Activated naive CD8-positive, alpha-beta T cell treated with anti-CD3 and anti-CD28 coated beads, Interleukin-2, amount 10 ng/mL, durations not matched to agents 7 days and 5 days (primary cell): ENCODE results near the gene MRPL20. TPM values are rescaled to one million over a fixed set of nuclear protein-coding genes. Genes with fewer than 3 reads are reported as not detected.

Experiments
- ATAC-seq: fragments of 150-1000 bp; cut with Tn5 transposase; one replicate; pipeline ENCODE4 v1.10.0; 2021; ENCODE audit warnings: low read depth, moderate library complexity
- POLR2A ChIA-PET: fragments of 350-600 bp; sonication (Branson Sonifier 250); formaldehyde crosslinking; loops from one replicate; lab custom pipeline; 2021; ENCODE audit warnings: antibody characterized with exemption; lab: Charles Lee
- DNase-seq: peaks from one replicate; pipeline ENCODE4 v3.0.0; 2021
- H3K27ac Mint-ChIP-seq: one replicate; pipeline ENCODE4 v1.8.0; 2022; ENCODE audit warnings: mild to moderate bottlenecking, mixed read lengths
- H3K27me3 Mint-ChIP-seq: one replicate; pipeline ENCODE4 v1.8.0; 2022; ENCODE audit warnings: mild to moderate bottlenecking, moderate library complexity, mixed read lengths
- H3K36me3 Mint-ChIP-seq: one replicate; pipeline ENCODE4 v1.8.0; 2021; ENCODE audit warnings: mild to moderate bottlenecking, mixed read lengths
- H3K4me1 Mint-ChIP-seq: one replicate; pipeline ENCODE4 v1.8.0; 2021; ENCODE audit warnings: mixed read lengths
- H3K4me3 Mint-ChIP-seq: one replicate; pipeline ENCODE4 v1.8.0; 2022; ENCODE audit warnings: mild to moderate bottlenecking, moderate library complexity, mixed read lengths
- H3K9me3 Mint-ChIP-seq: one replicate; pipeline ENCODE4 v1.8.0; 2021; ENCODE audit warnings: mixed read lengths
- total RNA-seq, 2 experiments: library from RNA; stranded (reverse); gene quantifications; one replicate each; pipeline ENCODE4 v1.2.3, GENCODE V29; 2021

Gene MRPL20
- total RNA-seq, 2 experiments from 2014 or later, result 98.6 to 101 TPM

DNA sequence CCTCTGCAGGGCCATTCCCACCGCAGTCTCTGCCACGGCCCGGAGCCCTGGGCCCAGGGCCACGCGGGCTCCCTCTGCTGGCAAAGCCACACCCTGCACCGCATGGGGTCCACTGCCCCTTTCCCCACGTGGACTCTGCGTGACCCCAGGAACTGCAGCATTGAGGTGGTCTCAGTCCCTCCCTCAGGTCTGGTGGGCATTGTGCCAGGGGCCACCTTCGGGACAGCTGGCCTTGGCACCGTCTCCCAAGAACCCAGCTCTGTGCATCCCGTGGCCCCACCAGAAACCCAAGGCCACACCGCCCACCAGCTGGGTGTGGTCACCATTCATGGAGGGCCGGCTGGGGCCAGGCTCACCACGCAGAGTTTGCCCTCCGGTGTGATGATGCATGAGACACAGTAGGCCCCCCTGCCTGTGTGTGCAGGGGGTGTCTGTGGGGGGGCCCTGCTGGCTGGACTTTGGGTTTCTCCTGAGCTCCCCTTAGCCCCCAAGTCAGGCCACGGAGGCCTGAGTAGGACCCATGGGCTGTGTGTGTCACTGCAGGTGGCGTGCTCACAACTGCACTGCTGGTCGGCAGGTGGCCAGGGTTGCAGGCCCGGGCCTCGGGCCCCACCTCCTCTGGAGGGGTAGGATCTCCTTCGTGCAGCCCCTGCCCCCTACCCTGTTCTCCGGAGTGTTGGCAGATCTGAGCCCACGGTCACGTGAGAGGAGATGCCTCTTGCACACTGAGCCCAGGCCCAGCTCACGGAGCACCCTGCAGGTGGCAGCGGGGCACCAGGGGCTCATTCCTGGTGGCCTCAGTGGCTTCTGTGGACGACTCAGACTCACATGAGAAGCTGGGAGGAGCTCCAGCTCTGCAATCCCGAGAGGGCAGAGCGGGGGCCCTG lies 34.2 kb upstream of the MRPL20 start:
- peaks cover 8% of the 10 kb centered on the region for H3K27me3 Mint-ChIP-seq
- no peak overlapping the region for H3K4me3 Mint-ChIP-seq
- POLR2A ChIA-PET, result interaction anchor here (0.5 kb wide), 1 partner anchor 644 kb away, joined by 4 read pairs; no protein-coding TSS in a partner anchor
- H3K27ac Mint-ChIP-seq, result no peak overlapping the region
- H3K4me1 Mint-ChIP-seq, result peaks cover 1% of the 10 kb centered on the region
- H3K9me3 Mint-ChIP-seq, result no peaks in the 10 kb centered on the region
- ATAC-seq (peak; percentile 76), DNase-seq (peak; percentile 78)
- no peaks in the 10 kb centered on the region for H3K36me3 Mint-ChIP-seq

DNA sequence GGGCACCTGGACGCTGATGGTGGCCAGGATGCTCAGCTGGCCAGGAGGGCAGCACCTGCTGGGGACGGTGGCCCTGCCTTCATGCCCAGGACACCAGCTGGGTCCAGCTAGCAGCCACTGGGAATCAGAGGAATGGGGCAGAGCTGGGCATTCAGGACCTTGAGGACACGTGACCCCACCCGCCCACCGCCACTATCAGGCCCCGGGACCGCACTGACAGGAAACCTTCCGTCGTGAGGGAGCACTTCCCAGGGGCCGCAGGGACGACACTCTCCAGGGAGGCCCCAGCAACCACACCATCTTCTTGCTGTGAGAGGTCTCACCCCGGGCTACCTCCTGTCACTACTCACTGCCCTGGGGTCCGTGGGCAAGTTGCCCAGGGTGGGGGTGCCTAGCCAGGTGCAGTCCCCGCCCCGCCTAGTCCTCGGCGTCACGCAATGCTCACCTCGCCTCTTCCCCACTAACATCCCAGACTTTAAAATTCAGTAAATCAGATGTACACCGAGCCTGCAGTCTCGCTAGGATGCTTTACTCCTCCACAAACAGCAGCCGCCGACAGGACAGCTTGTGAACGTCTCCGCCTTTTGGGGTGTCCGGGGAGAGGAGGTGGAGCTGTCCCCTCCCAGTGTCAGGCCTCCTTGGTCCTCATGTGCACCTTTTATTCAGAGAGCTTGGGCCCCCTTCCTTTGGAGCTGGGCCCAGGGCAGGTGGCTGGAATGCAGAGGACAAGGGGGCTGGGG lies 33.3 kb upstream of the MRPL20 start:
- Mint-ChIP-seq H3K36me3 (no peaks in the 10 kb centered on the region), H3K4me1 (peaks cover 1% of the 10 kb centered on the region), H3K27ac (no peak overlapping the region), H3K27me3 (peaks cover 9% of the 10 kb centered on the region), H3K9me3 (no peaks in the 10 kb centered on the region), H3K4me3 (no peak overlapping the region)
- ATAC-seq (no peak), DNase-seq (no peak)
- POLR2A ChIA-PET, result interaction anchor here (0.5 kb wide), 1 partner anchor 645 kb away, joined by 4 read pairs; no protein-coding TSS in a partner anchor

DNA sequence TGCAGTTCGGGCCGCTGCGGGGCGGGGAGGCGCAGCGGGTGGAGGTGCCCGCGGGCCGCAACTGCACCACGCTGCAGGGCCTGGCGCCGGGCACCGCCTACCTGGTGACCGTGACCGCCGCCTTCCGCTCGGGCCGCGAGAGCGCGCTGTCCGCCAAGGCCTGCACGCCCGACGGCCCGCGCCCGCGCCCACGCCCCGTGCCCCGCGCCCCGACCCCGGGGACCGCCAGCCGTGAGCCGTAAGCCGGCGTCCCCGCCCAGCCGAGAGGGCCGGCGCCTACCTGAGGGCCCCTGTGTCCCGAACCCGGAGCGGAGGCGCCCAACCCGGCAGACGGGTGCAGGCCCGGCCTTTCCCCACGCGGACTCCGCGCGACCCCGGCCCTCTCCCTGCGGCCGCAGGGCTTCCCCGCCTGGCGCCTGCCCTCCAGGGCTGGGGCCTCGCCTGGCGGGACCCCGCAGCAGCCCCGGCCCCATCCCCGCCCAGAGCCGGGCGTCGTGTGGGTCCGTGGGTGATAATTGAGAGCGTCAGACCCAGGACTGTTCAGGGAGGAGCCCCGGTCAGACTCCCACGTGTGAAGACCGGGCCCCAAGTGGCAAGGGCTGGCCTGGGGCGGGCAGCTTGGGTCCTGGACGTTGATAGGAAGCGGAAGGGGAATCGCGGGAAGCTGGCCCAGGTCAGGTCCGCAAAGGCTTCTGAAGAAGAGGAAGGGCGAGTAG lies 32.6 kb upstream of the MRPL20 start:
- POLR2A ChIA-PET, result no interaction called here
- H3K4me3 Mint-ChIP-seq, result no peak overlapping the region
- H3K36me3 Mint-ChIP-seq, result no peaks in the 10 kb centered on the region
- H3K9me3 Mint-ChIP-seq, result no peaks in the 10 kb centered on the region
- H3K27ac Mint-ChIP-seq, result no peak overlapping the region
- H3K4me1 Mint-ChIP-seq, result peaks cover 4% of the 10 kb centered on the region
- H3K27me3 Mint-ChIP-seq, result peaks cover 14% of the 10 kb centered on the region
- ATAC-seq (no peak), DNase-seq (no peak)

DNA sequence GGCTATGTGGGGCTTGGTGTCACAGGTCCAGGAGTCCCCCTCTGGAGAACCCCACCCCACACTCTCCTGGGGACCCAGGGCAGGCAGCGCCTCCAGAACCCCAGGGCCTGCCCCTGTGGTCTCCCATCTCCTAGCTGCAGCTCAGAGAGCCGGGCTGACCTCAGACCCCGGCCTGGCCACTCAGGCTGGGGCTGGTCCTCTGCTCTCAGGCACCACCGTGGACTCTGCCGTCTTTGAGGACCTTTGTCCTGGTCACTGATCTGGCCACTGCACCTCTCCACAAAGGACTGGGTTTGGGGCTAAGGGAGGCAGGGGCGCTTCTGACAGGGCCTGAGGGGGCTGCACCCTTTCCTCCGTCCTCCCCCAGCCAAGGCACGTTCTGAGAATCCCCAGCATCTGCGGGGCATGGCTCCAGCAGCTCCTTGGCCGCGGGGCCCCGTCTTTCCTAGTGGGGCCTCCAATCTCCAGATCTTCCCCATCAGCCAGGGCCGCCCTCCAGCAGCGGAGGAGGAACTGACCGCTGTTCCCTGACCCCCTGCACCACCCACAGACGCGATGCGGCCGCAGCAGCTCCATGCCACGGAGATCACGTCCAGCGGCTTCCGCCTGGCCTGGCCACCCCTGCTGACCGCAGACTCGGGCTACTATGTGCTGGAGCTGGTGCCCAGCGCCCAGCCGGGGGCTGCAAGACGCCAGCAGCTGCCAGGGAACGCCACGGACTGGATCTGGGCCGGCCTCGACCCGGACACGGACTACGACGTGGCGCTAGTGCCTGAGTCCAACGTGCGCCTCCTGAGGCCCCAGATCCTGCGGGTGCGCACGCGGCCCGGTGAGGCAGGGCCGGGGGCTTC lies 31.7 kb upstream of the MRPL20 start:
- ATAC-seq, result no peak
- no peak overlapping the region for H3K27ac Mint-ChIP-seq
- no peaks in the 10 kb centered on the region for H3K9me3 Mint-ChIP-seq
- POLR2A ChIA-PET, result no interaction called here
- no peak overlapping the region for H3K4me3 Mint-ChIP-seq
- H3K36me3 Mint-ChIP-seq, result no peaks in the 10 kb centered on the region
- peaks cover 11% of the 10 kb centered on the region for H3K27me3 Mint-ChIP-seq
- peaks cover 4% of the 10 kb centered on the region for H3K4me1 Mint-ChIP-seq
- DNase-seq, result no peak

GRCh38 chr1:1437904-1438376 lies 30.8 kb upstream of the MRPL20 start:
- Mint-ChIP-seq H3K36me3 (no peaks in the 10 kb centered on the region), H3K27ac (no peak overlapping the region), H3K4me3 (no peak overlapping the region), H3K27me3 (peaks cover 11% of the 10 kb centered on the region), H3K4me1 (peaks cover 4% of the 10 kb centered on the region), H3K9me3 (no peaks in the 10 kb centered on the region)
- POLR2A ChIA-PET, result no interaction called here
- ATAC-seq, result no peak
- no peak for DNase-seq

- no peak overlapping the region for H3K4me3 Mint-ChIP-seq
- H3K36me3 Mint-ChIP-seq, result no peaks in the 10 kb centered on the region
- H3K9me3 Mint-ChIP-seq, result no peaks in the 10 kb centered on the region
- POLR2A ChIA-PET, result no interaction called here
- peaks cover 4% of the 10 kb centered on the region for H3K4me1 Mint-ChIP-seq
- peaks cover 13% of the 10 kb centered on the region for H3K27me3 Mint-ChIP-seq
- no peak overlapping the region for H3K27ac Mint-ChIP-seq
- ATAC-seq (no peak), DNase-seq (no peak)
Measured at GRCh38 chr1:1437033-1437903, 30.2 kb upstream of the MRPL20 start.

- Mint-ChIP-seq H3K27me3 (peaks cover 13% of the 10 kb centered on the region), H3K4me1 (peaks cover 4% of the 10 kb centered on the region), H3K4me3 (peak overlapping the region; percentile 53), H3K36me3 (no peaks in the 10 kb centered on the region), H3K27ac (no peak overlapping the region), H3K9me3 (no peaks in the 10 kb centered on the region)
- no peak for DNase-seq
- no peak for ATAC-seq
- POLR2A ChIA-PET, result no interaction called here
Measured at GRCh38 chr1:1436630-1437032, 29.5 kb upstream of the MRPL20 start.

GRCh38 chr1:1435911-1436629 lies 29.0 kb upstream of the MRPL20 start:
- Mint-ChIP-seq H3K4me3 (peak overlapping the region; percentile 53), H3K4me1 (peaks cover 4% of the 10 kb centered on the region), H3K27ac (no peak overlapping the region), H3K36me3 (no peaks in the 10 kb centered on the region), H3K9me3 (no peaks in the 10 kb centered on the region), H3K27me3 (peaks cover 13% of the 10 kb centered on the region)
- ATAC-seq (no peak), DNase-seq (no peak)
- POLR2A ChIA-PET, result no interaction called here

DNA sequence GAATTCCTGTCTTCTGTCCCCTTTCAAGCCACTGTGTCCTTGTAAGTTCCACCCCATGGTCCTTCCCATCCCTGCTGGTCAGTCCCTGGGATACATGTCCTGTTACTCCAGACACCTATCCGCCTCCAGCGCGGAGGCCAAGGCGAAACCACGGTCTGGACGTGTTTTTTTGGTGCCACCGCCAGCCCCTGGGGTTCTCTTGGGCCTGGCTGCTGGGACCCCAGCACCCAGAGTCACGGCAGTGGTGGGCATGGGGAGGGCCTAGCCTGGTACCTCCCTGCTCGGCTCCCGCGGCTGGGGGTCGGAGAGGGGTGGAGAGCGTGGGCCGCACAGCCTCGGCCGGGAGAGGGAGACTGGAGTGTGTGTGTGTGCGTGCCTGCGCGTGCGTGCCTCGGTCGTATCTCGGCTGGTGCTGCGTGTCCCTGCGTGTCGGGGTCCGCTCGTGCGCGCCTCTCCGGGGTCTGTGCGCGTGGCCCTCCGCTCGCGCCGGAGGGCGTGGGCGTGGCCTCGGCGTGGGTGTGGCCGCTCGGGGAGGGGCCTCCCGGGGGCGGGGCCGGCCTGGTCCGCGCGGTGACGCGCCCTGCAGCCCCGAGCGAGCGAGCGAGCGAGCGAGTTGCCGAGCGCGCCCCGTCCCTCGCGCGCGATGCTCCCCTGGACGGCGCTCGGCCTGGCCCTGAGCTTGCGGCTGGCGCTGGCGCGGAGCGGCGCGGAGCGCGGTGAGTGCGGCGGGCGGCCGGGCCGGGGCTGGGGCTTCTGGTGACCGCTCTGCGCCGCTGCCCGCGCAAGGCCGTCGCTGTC lies 28.2 kb upstream of the MRPL20 start, which contains the start of gene VWA1:
VWA1 (plus strand) TSS at position 585 of the 798 bp plus-strand sequence; CDS start at position 644, 59 bp downstream.
- ATAC-seq (peak; percentile 74), DNase-seq (peak; percentile 90)
- POLR2A ChIA-PET, result interaction anchor here (1.2 kb wide), 1 partner anchor 28 kb away, joined by 4 read pairs; the partner anchor contains the start of gene MRPL20
- H3K36me3 Mint-ChIP-seq, result no peaks in the 10 kb centered on the region
- peaks cover 13% of the 10 kb centered on the region for H3K27me3 Mint-ChIP-seq
- no peak within 1 kb of the TSS for H3K27ac Mint-ChIP-seq
- H3K9me3 Mint-ChIP-seq, result no peaks in the 10 kb centered on the region
- H3K4me3 Mint-ChIP-seq, result peak within 1 kb of the TSS; percentile 53
- peaks cover 3% of the 10 kb centered on the region for H3K4me1 Mint-ChIP-seq

GRCh38 chr1:1434824-1435105 lies 27.7 kb upstream of the MRPL20 start:
- POLR2A ChIA-PET, result interaction anchor here (1.2 kb wide), 1 partner anchor 27 kb away, joined by 4 read pairs; the partner anchor contains the start of gene MRPL20

More at GRCh38 chr1:1434824-1435105, 27.7 kb upstream of the MRPL20 start:
- DNase-seq (no peak), ATAC-seq (no peak)
- Mint-ChIP-seq H3K9me3 (no peaks in the 10 kb centered on the region), H3K4me1 (peaks cover 3% of the 10 kb centered on the region), H3K27ac (no peak overlapping the region), H3K4me3 (peak overlapping the region; percentile 42), H3K36me3 (no peaks in the 10 kb centered on the region), H3K27me3 (peaks cover 15% of the 10 kb centered on the region)
